ENCODE results near the gene TACC3. TPM values are rescaled to one million over a fixed set of nuclear protein-coding genes. Genes with fewer than 3 reads are reported as not detected.

TACC3 gene
- total RNA-seq, 4 donors from 2014 or later, result 8.6 to 15.0 (median 11.9) TPM

DNA sequence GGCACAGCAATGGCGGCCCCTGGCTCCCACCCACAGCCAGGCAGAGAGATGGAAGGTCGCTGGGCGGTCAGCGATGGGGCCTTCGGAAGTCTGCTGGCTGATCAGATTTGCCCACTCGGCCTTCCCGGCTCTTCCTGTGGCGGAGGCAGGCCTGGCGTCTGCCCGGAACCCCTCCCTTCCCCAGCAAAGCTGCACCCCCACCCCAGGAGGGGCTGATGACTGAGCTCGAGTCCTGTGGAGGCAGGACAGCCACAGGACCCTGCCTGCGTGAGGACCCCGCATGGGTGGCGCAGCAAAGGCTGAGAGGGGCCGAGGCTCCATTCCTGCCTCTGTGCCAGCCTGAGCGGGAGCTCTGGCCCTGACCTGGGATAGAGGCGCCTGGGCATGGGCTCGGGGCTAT lies 34.8 kb downstream of the TACC3 start:
- H3K9me3 ChIP-seq, result no peaks in the 10 kb centered on the region
- H3K27me3 ChIP-seq, result no peaks in the 10 kb centered on the region
- WGBS, 2 donors, result 72 to 77% methylated on average over 10 to 16 of the region's 18 CpGs
- H3K4me1 ChIP-seq, result peaks cover 0 to 22% (median 11%) of the 10 kb centered on the region in 4 donors
- DNase-seq (ENCODE audit: low spot score in 2 of 2), result no peak
- TF ChIP-seq, protein P1, sequence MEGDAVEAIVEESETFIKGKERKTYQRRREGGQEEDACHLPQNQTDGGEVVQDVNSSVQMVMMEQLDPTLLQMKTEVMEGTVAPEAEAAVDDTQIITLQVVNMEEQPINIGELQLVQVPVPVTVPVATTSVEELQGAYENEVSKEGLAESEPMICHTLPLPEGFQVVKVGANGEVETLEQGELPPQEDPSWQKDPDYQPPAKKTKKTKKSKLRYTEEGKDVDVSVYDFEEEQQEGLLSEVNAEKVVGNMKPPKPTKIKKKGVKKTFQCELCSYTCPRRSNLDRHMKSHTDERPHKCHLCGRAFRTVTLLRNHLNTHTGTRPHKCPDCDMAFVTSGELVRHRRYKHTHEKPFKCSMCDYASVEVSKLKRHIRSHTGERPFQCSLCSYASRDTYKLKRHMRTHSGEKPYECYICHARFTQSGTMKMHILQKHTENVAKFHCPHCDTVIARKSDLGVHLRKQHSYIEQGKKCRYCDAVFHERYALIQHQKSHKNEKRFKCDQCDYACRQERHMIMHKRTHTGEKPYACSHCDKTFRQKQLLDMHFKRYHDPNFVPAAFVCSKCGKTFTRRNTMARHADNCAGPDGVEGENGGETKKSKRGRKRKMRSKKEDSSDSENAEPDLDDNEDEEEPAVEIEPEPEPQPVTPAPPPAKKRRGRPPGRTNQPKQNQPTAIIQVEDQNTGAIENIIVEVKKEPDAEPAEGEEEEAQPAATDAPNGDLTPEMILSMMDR (IDR thresholded peaks at IDR 0.05), result no peak
- TF ChIP-seq POLR2A (IDR thresholded peaks at IDR 0.05) (no peak), EP300 (IDR thresholded peaks at IDR 0.05) (no peak)
- H3K27ac ChIP-seq, result no peak overlapping the region
- no peaks in the 10 kb centered on the region for H3K36me3 ChIP-seq
- no peak overlapping the region for H3K4me3 ChIP-seq

- no peak for DNase-seq (ENCODE audit: low spot score in 2 of 2)
- WGBS, 2 donors, result 81 to 82% methylated on average over 9 to 11 of the region's 20 CpGs
- TF ChIP-seq EP300 (IDR thresholded peaks at IDR 0.05) (no peak), POLR2A (IDR thresholded peaks at IDR 0.05) (no peak)
- TF ChIP-seq, protein P1 (IDR thresholded peaks at IDR 0.05), result no peak
Observed at GRCh38 chr4:1756893-1757779, 35.8 kb downstream of the TACC3 start.

GRCh38 chr4:1757836-1758235 lies 36.5 kb downstream of the TACC3 start:
- Histone ChIP-seq H3K4me1 (peaks cover 0 to 12% (median 3%) of the 10 kb centered on the region in 4 donors), H3K27me3 (peaks cover 0 to 9% of the 10 kb centered on the region in 2 donors), H3K27ac (no peak overlapping the region), H3K9me3 (no peaks in the 10 kb centered on the region), H3K4me3 (no peak overlapping the region), H3K36me3 (no peaks in the 10 kb centered on the region)
- no peak for DNase-seq (ENCODE audit: low spot score in 2 of 2)
- TF ChIP-seq POLR2A (IDR thresholded peaks at IDR 0.05) (no peak), EP300 (IDR thresholded peaks at IDR 0.05) (no peak)
- TF ChIP-seq, protein P1 (IDR thresholded peaks at IDR 0.05), result no peak
- 53 to 59% methylated on average over 16 to 17 of the region's 17 CpGs for WGBS, 2 donors

More at GRCh38 chr4:1756893-1757779, 35.8 kb downstream of the TACC3 start:
- H3K36me3 ChIP-seq, result no peaks in the 10 kb centered on the region
- H3K9me3 ChIP-seq, result no peaks in the 10 kb centered on the region
- peaks cover 0 to 19% (median 10%) of the 10 kb centered on the region in 4 donors for H3K4me1 ChIP-seq
- no peak overlapping the region for H3K4me3 ChIP-seq
- H3K27ac ChIP-seq, result no peak overlapping the region
- peaks cover 0 to 2% of the 10 kb centered on the region in 2 donors for H3K27me3 ChIP-seq

DNA sequence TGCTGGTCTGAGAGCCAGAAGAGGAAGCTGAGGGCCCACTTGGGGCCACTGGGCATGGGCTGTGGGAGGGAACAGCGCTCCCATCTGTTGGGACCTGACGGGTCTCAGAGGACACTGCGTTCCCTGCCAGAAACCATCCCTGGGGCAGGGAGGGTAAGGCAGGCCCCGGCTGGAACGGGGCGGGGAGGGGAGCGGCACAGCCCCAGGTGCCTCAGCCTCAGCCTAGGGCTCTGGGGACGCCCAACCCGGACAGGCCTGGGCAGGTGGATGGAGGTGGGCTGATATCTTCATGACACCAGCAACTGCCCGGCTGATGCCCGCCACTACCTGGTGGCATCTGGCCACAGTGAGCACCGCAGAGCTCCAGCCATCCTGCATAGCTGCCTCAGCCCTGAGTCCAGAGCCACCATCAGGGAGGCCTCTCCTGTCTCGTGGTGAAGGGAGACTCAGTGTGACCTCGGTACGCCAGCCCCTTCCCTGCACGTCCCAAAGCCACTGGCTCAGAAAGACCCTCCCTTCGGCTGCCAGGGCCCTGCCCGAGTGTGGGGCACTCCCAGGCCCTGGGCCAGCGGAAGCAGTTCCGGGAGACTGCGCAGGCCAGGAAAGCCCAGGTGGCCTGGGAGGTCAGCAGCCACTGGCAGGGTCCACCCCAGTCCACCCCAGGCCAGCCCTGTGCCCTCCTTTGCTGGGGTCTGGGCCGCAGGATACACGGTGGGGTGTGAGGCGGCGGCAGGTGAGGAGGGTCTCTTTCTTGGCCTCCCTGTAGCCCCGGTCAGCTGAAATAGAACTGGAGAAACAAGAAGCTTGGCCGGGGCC lies 37.2 kb downstream of the TACC3 start:
- Histone ChIP-seq H3K4me1 (peaks cover 0 to 16% (median 8%) of the 10 kb centered on the region in 4 donors), H3K9me3 (no peaks in the 10 kb centered on the region), H3K27me3 (peaks cover 0 to 15% of the 10 kb centered on the region in 2 donors), H3K4me3 (no peak overlapping the region), H3K36me3 (no peaks in the 10 kb centered on the region), H3K27ac (no peak overlapping the region)
- WGBS, 2 donors, result 84 to 88% methylated on average over 17 to 20 of the region's 27 CpGs
- DNase-seq (ENCODE audit: low spot score in 2 of 2), result no peak
- TF ChIP-seq, protein P1 (IDR thresholded peaks at IDR 0.05), result no peak
- no peak for TF ChIP-seq EP300 (IDR thresholded peaks at IDR 0.05)
- TF ChIP-seq POLR2A (IDR thresholded peaks at IDR 0.05), result no peak
